Esophagus (tissue), 2 donors: ENCODE results near the gene PTPRM. TPM values are rescaled to one million over a fixed set of nuclear protein-coding genes. Genes with fewer than 3 reads are reported as not detected.

ENCODE experiments used
- H3K27ac ChIP-seq, 2 donors: one replicate each; pipeline ENCODE4 v1.5.1; 2013; ENCODE audit warnings: low read depth in 2 of 2, mild to moderate bottlenecking in 2 of 2, inconsistent platforms in 1 of 2, low read length in 1 of 2, moderate library complexity in 1 of 2
- H3K27me3 ChIP-seq, 2 donors: one replicate each; pipeline ENCODE4 v1.6.1; 2013; ENCODE audit warnings: low read length in 2 of 2, control low read depth in 1 of 2, mild to moderate bottlenecking in 1 of 2; ENCODE audit not compliant: insufficient read depth in 2 of 2, control insufficient read depth in 1 of 2
- H3K36me3 ChIP-seq, 2 donors: one replicate each; pipeline ENCODE4 v1.6.1; 2013; ENCODE audit warnings: low read length in 1 of 2; ENCODE audit not compliant: control insufficient read depth in 2 of 2, insufficient read depth in 2 of 2
- H3K4me1 ChIP-seq, 2 donors: one replicate each; pipeline ENCODE4 v1.6.1; 2013; ENCODE audit warnings: low read length in 1 of 2; ENCODE audit not compliant: control insufficient read depth in 2 of 2, insufficient read depth in 2 of 2
- H3K4me3 ChIP-seq, 2 donors: one replicate each; pipeline ENCODE4 v1.5.1; 2013; ENCODE audit warnings: low read length in 2 of 2, mild to moderate bottlenecking in 2 of 2, low read depth in 1 of 2, moderate library complexity in 1 of 2
- H3K9me3 ChIP-seq, 2 donors: one replicate each; pipeline ENCODE4 v1.6.1; 2013; ENCODE audit warnings: mild to moderate bottlenecking in 2 of 2, low read depth in 1 of 2, low read length in 1 of 2, moderate library complexity in 1 of 2; ENCODE audit not compliant: control insufficient read depth in 2 of 2, insufficient read depth in 1 of 2
- WGBS, 2 donors: extraction: QIAGEN DNeasy Blood & Tissue Kit; methylation state at CpG; one replicate each; pipeline ENCODE4 v1.1.7; 2013; 5-methylcytosine and 5-hydroxymethylcytosine counted together
- polyA plus RNA-seq, 2 donors: library from polyadenylated mRNA; stranded (reverse); fragments of 200-250 nt; gene quantifications; one replicate each; pipeline ENCODE4 v1.2.3, GENCODE V29; 2013
- donor health status: healthy with polysubstance abuse.
- donor health status: Bipolar disorder and iron deficiency.

Gene PTPRM
- polyA plus RNA-seq, 2 donors: 6.3 to 10.4 TPM

DNA sequence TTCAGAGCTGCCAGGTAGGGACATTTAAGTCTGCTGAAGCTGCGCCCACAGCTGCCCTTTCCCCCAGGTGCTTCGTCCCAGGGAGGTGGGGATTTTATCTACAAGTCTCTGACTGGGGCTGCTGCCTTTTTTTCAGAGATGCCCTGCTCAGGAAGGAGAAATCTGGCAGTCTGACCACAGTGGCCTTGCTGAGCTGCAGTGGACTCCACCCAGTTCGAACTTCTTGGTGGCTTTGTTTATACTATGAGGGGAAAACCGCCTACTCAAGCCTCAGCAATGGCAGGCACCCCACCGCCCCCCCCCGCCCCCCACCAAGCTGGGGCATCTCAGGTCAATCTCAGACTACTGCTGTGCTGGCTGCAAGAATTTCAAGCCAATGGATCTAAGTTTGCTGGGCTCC, 584.1 kb downstream of the PTPRM start:
- Histone ChIP-seq H3K36me3 (no peaks in the 10 kb centered on the region), H3K9me3 (no peaks in the 10 kb centered on the region), H3K4me1 (no peaks in the 10 kb centered on the region), H3K4me3 (no peak overlapping the region), H3K27ac (no peak overlapping the region), H3K27me3 (no peaks in the 10 kb centered on the region)
- WGBS, 2 donors: 82% methylated on average over 6 of the region's 6 CpGs

DNA sequence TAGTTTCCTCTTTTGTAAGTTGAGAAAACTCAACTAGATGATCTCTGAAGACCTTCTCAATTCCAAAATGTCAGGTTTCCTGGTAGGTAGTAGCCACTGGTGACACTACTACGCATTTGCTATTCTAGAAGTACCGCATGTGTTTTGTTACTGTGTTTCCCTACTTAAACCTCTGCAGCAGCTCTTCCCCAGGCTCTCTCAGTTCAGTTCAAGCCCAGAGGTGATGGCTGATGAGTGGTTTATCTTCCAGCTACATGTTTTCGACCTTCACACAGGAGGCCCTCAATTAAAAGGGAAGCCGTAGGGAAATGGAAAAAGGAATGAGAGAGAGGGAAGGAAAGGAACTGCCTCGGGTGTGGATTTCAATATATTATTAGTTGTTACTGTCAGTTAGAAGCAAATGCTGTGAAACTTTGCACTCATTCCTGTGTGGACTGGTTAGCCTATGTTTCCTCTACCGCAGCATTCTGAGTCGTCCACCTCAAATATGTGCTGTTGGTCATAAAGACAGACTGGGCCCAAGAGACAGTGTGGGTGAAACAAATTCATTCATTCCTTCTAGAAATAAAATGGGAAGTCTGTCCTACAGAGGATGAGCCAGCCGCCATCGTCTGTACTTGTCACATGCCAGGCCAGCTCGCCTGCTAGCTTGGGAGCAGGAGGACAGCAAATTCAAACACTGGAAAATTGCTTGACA, 586.9 kb downstream of the PTPRM start:
- H3K4me1 ChIP-seq: no peaks in the 10 kb centered on the region
- no peaks in the 10 kb centered on the region for H3K36me3 ChIP-seq
- WGBS, 2 donors: 91% methylated on average over 10 of the region's 10 CpGs
- H3K27ac ChIP-seq: no peak overlapping the region
- no peak overlapping the region for H3K4me3 ChIP-seq
- no peaks in the 10 kb centered on the region for H3K27me3 ChIP-seq
- no peaks in the 10 kb centered on the region for H3K9me3 ChIP-seq

DNA sequence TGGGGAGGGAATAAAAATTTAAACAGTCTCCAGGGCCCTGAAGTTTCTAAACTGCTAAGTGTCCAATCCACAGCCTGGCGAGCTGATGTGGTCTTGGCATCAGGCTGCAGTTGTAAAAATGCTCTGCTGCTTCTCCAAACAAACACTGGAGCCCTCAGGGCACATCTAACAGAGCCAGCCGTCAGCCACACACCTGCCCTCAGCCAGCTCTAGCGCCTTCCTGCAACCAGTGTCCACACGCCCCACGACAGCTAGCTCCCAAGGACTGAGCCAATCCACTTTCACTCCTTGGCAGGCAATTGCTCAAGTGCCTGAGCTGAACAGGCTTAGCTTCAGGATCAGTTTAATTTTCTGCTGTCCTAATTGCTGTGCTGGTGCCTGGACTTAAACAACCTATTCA, 595.7 kb downstream of the PTPRM start:
- Histone ChIP-seq H3K9me3 (no peaks in the 10 kb centered on the region), H3K4me3 (no peak overlapping the region)
- 51 to 63% methylated on average over 5 of the region's 5 CpGs for WGBS, 2 donors

DNA sequence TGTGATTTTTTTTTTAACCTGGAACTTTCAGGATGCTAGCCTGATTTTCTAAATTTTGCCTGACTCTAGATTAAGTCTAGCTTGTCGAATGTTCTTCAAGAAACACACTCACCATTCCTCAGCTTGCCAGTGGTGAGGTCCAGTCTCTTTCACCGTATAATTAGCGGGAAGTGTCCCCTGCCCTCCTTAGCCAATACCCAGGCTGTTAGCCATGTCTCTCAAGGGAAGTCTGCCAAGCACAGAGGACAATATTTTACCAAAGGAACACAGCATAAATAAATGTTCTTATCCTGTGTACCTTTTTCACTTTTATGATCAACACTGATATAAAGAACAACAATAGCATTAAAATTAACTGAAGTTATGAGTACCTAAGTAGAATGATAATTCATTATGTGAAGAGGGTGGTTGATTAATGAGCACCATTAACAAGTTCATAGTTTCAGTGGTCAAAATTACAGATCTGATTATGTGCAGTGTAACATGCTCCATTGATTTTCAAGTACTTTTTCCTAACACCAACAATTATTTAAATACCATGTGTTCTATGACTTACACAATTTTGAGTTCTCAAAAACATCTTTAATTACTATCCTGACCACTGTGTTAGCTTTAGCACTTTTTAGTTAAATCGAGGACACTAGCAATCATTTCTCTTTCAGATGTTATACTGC, 596.3 kb downstream of the PTPRM start:
- Histone ChIP-seq H3K36me3 (no peaks in the 10 kb centered on the region), H3K27me3 (no peaks in the 10 kb centered on the region), H3K27ac (no peak overlapping the region), H3K4me3 (no peak overlapping the region), H3K9me3 (no peaks in the 10 kb centered on the region), H3K4me1 (no peaks in the 10 kb centered on the region)
- 90% methylated on average over 4 of the region's 4 CpGs for WGBS, 2 donors

More for the DNA sequence above, 595.7 kb downstream of the PTPRM start:
- Histone ChIP-seq H3K36me3 (no peaks in the 10 kb centered on the region), H3K27me3 (no peaks in the 10 kb centered on the region), H3K4me1 (no peaks in the 10 kb centered on the region), H3K27ac (no peak overlapping the region)

DNA sequence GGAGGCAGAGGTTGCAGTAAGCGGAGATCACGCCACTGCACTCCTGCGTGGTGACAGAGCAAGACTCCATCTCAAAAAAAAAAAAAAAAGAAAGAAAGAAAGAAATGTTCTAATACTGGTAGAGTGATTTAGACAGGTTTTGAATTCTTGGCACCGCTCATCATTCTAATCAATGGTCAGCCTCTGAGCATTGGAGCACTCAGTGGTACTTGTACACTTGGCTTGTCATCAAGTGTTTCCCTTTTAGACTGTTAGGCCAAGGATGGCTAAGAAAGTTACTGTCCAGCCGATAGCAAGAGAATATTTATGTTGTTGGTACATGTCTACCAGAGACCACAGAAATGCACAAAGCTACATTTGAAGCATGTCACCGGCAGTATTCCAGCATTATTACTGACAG, 598.0 kb downstream of the PTPRM start:
- H3K27ac ChIP-seq: no peak overlapping the region
- no peaks in the 10 kb centered on the region for H3K27me3 ChIP-seq
- WGBS, 2 donors: 91 to 95% methylated on average over 6 of the region's 6 CpGs
- H3K4me3 ChIP-seq: no peak overlapping the region
- no peaks in the 10 kb centered on the region for H3K36me3 ChIP-seq
- no peaks in the 10 kb centered on the region for H3K9me3 ChIP-seq
- no peaks in the 10 kb centered on the region for H3K4me1 ChIP-seq

DNA sequence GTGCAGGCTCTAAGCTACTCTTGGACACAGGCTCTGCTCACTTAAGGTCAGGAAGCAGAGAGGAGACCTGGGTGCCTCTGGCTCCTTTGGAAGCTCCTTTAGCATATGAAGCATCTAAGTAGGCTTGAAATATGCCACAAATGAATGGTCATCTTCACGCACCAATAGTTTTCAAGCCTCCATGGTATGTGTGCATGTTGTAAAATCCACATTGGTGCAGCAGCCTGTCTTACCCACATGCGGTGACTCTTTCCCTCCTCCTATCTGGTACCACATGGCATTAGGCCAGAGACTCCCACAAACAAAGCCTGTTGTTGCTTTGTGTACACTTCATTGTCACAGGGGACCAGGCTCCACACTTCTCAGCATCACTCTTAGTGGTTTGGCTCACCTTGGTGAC, 599.9 kb downstream of the PTPRM start:
- Histone ChIP-seq H3K4me3 (no peak overlapping the region), H3K4me1 (no peaks in the 10 kb centered on the region), H3K27ac (no peak overlapping the region), H3K27me3 (no peaks in the 10 kb centered on the region), H3K9me3 (no peaks in the 10 kb centered on the region), H3K36me3 (no peaks in the 10 kb centered on the region)
- WGBS, 2 donors: 94% methylated on average over 2 of the region's 2 CpGs

DNA sequence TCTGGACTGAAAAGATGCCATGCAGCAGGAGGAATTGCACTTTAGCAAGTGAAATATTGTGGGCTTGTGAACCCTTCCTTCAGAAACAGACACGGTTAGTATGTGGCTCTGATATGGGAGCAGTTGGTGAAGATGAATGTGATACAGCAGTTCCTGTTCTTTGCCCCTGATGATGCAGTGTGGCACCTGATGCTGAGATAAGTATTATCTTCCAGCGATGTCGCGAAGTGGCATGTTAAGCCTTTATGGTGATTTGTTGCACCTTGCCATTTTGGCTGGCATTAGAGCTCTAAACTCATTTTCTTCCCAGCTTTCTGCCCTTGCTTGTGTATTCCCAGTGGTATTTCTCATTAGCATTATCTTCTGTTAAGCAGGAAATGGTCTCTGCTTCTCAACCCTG, 600.6 kb downstream of the PTPRM start:
- 87 to 90% methylated on average over 4 of the region's 4 CpGs for WGBS, 2 donors
- Histone ChIP-seq H3K4me1 (no peaks in the 10 kb centered on the region), H3K36me3 (no peaks in the 10 kb centered on the region), H3K4me3 (no peak overlapping the region), H3K27me3 (no peaks in the 10 kb centered on the region), H3K9me3 (no peaks in the 10 kb centered on the region), H3K27ac (no peak overlapping the region)

- Histone ChIP-seq H3K4me1 (no peaks in the 10 kb centered on the region), H3K27me3 (no peaks in the 10 kb centered on the region), H3K36me3 (no peaks in the 10 kb centered on the region), H3K4me3 (no peak overlapping the region), H3K27ac (no peak overlapping the region), H3K9me3 (no peaks in the 10 kb centered on the region)
- 84 to 86% methylated on average over 1 of the region's 1 CpG for WGBS, 2 donors
These were observed 602.6 kb downstream of the PTPRM start for GRCh38 chr18:8169722-8170121.

DNA sequence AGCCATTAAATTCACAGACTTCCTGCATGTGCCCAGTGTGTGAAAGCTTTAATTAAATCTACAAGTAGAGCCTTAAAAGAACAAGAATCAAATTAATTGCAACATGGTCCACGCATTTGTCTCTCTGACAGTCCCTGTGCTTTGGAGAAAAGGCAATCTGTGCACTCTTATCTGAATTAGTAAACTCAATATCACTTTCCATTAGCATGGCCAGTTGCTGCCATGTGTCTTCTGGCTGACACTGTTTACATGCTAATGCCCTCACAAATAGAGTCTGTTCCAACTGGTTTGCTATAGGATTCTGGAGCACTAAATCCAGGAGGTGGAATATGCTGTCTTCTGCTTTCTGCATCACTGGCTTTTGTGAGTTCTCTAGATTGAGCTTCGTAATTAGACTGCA, 607.7 kb downstream of the PTPRM start:
- WGBS, 2 donors: 83 to 92% methylated on average over 2 of the region's 2 CpGs

GRCh38 chr18:8175501-8176061, 608.5 kb downstream of the PTPRM start:
- no peaks in the 10 kb centered on the region for H3K36me3 ChIP-seq
- H3K9me3 ChIP-seq: no peaks in the 10 kb centered on the region
- no peak overlapping the region for H3K27ac ChIP-seq
- 78 to 86% methylated on average over 7 of the region's 7 CpGs for WGBS, 2 donors
- no peak overlapping the region for H3K4me3 ChIP-seq
- no peaks in the 10 kb centered on the region for H3K4me1 ChIP-seq
- no peaks in the 10 kb centered on the region for H3K27me3 ChIP-seq

More for the DNA sequence above, 607.7 kb downstream of the PTPRM start:
- H3K27ac ChIP-seq: no peak overlapping the region
- no peaks in the 10 kb centered on the region for H3K27me3 ChIP-seq
- H3K9me3 ChIP-seq: no peaks in the 10 kb centered on the region
- no peaks in the 10 kb centered on the region for H3K4me1 ChIP-seq
- no peaks in the 10 kb centered on the region for H3K36me3 ChIP-seq
- H3K4me3 ChIP-seq: no peak overlapping the region
